Prostate gland (tissue), 2 donors: Measurements from ENCODE around the gene DDI1.

Experiments
- CTCF ChIP-seq, 4 experiments: fragments of 200-600 bp in 2 of 4; fragments of 450-650 bp in 2 of 4; sonication (generic) in 2 of 4; IDR thresholded peaks; 1 replicate in 3 of 4; 2 replicates in 1 of 4; pipeline ENCODE4 v1.5.1; 2016 to 2019; ENCODE audit warnings: antibody characterized with exemption in 4 of 4, mild to moderate bottlenecking in 2 of 4, moderate library complexity in 2 of 4
- POLR2A ChIP-seq: fragments of 450-650 bp; IDR thresholded peaks from one replicate; pipeline ENCODE4 v1.6.1; 2016; ENCODE audit warnings: antibody characterized with exemption, mild to moderate bottlenecking
- POLR2AphosphoS5 ChIP-seq: sonication (generic); formaldehyde crosslinking; IDR thresholded peaks from one replicate; pipeline ENCODE4 v1.6.1; 2017; ENCODE audit warnings: antibody characterized with exemption

- TF ChIP-seq CTCF (IDR thresholded peaks at IDR 0.05): no peak
- no peak for TF ChIP-seq POLR2AphosphoS5
- TF ChIP-seq POLR2A: no peak
Observed at GRCh38 chr11:103998826-103999508, 37.5 kb upstream of the DDI1 start.
